DND-41 (cell line): ENCODE measurements around the gene STAMBPL1.

Experiments used
- EZH2 ChIP-seq: IDR thresholded peaks from 3 replicates; pipeline ENCODE4 v1.6.1; 2012; ENCODE audit warnings: borderline replicate concordance, low read depth, mild to moderate bottlenecking, moderate library complexity, low read length, inconsistent platforms; ENCODE audit not compliant: severe bottlenecking
- TF ChIP-seq, protein P1 (sequence below): IDR thresholded peaks from 2 replicates; pipeline ENCODE4 v1.5.1; 2012; ENCODE audit warnings: borderline replicate concordance, low read length, moderate library complexity, mild to moderate bottlenecking; ENCODE audit not compliant: poor library complexity, severe bottlenecking; ENCODE audit errors: extremely low read depth

DNA sequence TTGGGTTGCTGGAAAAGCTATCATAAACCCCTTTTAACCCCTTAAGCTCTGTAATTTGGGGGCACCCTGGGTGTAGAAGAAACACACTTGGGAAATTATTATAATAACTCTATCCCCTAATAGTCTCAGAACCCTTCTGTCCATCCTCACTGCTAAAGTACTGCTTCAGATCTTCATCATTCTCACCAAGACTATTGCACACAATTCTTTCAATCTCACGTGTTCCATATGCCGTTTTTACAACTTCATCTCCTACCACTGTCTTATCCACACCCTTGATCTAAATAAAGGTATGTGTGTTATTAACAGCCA is 44.2 kb upstream of the STAMBPL1 start:
- TF ChIP-seq, protein P1, sequence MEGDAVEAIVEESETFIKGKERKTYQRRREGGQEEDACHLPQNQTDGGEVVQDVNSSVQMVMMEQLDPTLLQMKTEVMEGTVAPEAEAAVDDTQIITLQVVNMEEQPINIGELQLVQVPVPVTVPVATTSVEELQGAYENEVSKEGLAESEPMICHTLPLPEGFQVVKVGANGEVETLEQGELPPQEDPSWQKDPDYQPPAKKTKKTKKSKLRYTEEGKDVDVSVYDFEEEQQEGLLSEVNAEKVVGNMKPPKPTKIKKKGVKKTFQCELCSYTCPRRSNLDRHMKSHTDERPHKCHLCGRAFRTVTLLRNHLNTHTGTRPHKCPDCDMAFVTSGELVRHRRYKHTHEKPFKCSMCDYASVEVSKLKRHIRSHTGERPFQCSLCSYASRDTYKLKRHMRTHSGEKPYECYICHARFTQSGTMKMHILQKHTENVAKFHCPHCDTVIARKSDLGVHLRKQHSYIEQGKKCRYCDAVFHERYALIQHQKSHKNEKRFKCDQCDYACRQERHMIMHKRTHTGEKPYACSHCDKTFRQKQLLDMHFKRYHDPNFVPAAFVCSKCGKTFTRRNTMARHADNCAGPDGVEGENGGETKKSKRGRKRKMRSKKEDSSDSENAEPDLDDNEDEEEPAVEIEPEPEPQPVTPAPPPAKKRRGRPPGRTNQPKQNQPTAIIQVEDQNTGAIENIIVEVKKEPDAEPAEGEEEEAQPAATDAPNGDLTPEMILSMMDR = no peak
- no peak for TF ChIP-seq EZH2
